Ovary (tissue), 9 donors: ENCODE measurements around the gene LCN6. TPM values are rescaled to one million over a fixed set of nuclear protein-coding genes. Genes with fewer than 3 reads are reported as not detected.

Experiments used
- DNase-seq, 5 donors: peaks; one replicate each; pipeline ENCODE4 v3.0.0-alpha.2; 2019 to 2020
- H3K27ac ChIP-seq, 2 donors: fragments of 200-600 bp; one replicate each; pipeline versions ENCODE4 v1.5.1 to v1.8.0; 2019 to 2022
- H3K27me3 ChIP-seq: fragments of 200-600 bp; one replicate; pipeline ENCODE4 v1.8.0; 2022
- H3K36me3 ChIP-seq: fragments of 200-600 bp; sonication (generic); one replicate; pipeline ENCODE4 v1.5.1; 2019
- H3K4me1 ChIP-seq: one replicate; pipeline ENCODE4 v1.8.1; 2013; ENCODE audit warnings: mild to moderate bottlenecking, moderate library complexity; ENCODE audit not compliant: insufficient read depth
- H3K4me3 ChIP-seq: fragments of 200-600 bp; sonication (generic); one replicate; pipeline ENCODE4 v1.5.1; 2017
- H3K9me3 ChIP-seq, 2 donors: fragments of 200-600 bp in 1 of 2; sonication (generic) in 1 of 2; one replicate each; pipeline versions ENCODE4 v1.5.1 to v1.8.1; 2013 to 2019; ENCODE audit warnings: mild to moderate bottlenecking in 1 of 2, moderate library complexity in 1 of 2
- EP300 ChIP-seq: sonication (generic); formaldehyde crosslinking; IDR thresholded peaks from one replicate; pipeline ENCODE4 v1.6.1; 2017; ENCODE audit warnings: antibody characterized with exemption
- POLR2A ChIP-seq: fragments of 450-650 bp; IDR thresholded peaks from one replicate; pipeline ENCODE4 v1.6.1; 2017; ENCODE audit warnings: antibody characterized with exemption, mild to moderate bottlenecking, moderate library complexity
- WGBS, 3 donors: extraction: QIAGEN DNeasy Blood & Tissue Kit in 1 of 3; methylation state at CpG; one replicate each; pipeline versions ENCODE4 v1.1.5 to v1.1.7; 2013 to 2017; 5-methylcytosine and 5-hydroxymethylcytosine counted together
- intact Hi-C, 4 donors: fragments of 100-400 bp; cut with DNase I; formaldehyde crosslinking; loops; one replicate each; pipeline versions ENCODE4 v1.11.0 to v1.15.1; 2022 to 2023
- polyA plus RNA-seq, 2 donors: library from polyadenylated mRNA; stranded (reverse); fragments of 200-250 nt in 1 of 2; fragments of 350-450 nt in 1 of 2; fragmentation: Illumina TruSeq in 1 of 2; extraction: RNeasy Lipid Tissue Mini Kit (QIAGEN cat#74804) in 1 of 2; gene quantifications; one replicate each; pipeline ENCODE4 v1.2.3, GENCODE V29; 2013 to 2014
- total RNA-seq, 7 donors: library from RNA; depleted of rRNA in 2 of 7; stranded (reverse); fragments of >200 nt in 2 of 7; fragmentation: NEBNext Ultra II Directional in 3 of 7; extraction: Animal tissue kit (Norgen Biotek cat#: 25700) in 3 of 7; gene quantifications; one replicate each; pipeline versions ENCODE4 v1.1.0 to v1.2.4, GENCODE V29; 2016 to 2023
- TF ChIP-seq, protein P1 (sequence below), 3 donors: fragments of 450-650 bp in 2 of 3; fragments of 200-600 bp in 1 of 3; IDR thresholded peaks; one replicate each; pipeline versions ENCODE4 v1.5.1 to v1.8.0; 2016 to 2022; ENCODE audit warnings: antibody characterized with exemption in 3 of 3, mild to moderate bottlenecking in 1 of 3
- donor health status: DM: no; HTN: no; CAD: no; lungs with moderate emphysema.
- donor health status: DM: no; HTN: no; CAD: no.
- donor health status: Bipolar disorder and iron deficiency.
- donor health status: DM: yes; HTN: yes; CAD: no.
- donor health status: DM: no; HTN: no; CAD: no.
- donor health status: DM: yes; HTN: yes; CAD: no.

The LCN6 gene
- total and polyA plus RNA-seq, 9 donors, result 1.6 to 59.3 (median 8.3) TPM

- H3K27me3 ChIP-seq, result no peaks in the 10 kb centered on the region
- DNase-seq, result no peak
- no peak for TF ChIP-seq EP300
- TF ChIP-seq, protein P1, sequence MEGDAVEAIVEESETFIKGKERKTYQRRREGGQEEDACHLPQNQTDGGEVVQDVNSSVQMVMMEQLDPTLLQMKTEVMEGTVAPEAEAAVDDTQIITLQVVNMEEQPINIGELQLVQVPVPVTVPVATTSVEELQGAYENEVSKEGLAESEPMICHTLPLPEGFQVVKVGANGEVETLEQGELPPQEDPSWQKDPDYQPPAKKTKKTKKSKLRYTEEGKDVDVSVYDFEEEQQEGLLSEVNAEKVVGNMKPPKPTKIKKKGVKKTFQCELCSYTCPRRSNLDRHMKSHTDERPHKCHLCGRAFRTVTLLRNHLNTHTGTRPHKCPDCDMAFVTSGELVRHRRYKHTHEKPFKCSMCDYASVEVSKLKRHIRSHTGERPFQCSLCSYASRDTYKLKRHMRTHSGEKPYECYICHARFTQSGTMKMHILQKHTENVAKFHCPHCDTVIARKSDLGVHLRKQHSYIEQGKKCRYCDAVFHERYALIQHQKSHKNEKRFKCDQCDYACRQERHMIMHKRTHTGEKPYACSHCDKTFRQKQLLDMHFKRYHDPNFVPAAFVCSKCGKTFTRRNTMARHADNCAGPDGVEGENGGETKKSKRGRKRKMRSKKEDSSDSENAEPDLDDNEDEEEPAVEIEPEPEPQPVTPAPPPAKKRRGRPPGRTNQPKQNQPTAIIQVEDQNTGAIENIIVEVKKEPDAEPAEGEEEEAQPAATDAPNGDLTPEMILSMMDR (IDR thresholded peaks at IDR 0.05), result no peak
- H3K36me3 ChIP-seq, result no peaks in the 10 kb centered on the region
- intact Hi-C loops, result no loop called here
- H3K4me1 ChIP-seq, result peaks cover 3% of the 10 kb centered on the region
- no peaks in the 10 kb centered on the region for H3K9me3 ChIP-seq
- 83 to 88% (median 86%) methylated on average over 6 to 11 of the region's 11 CpGs for WGBS, 3 donors
- H3K27ac ChIP-seq, result no peak overlapping the region
- H3K4me3 ChIP-seq, result no peak overlapping the region
Observed at GRCh38 chr9:136740069-136740468, 8.3 kb downstream of the LCN6 start.

DNA sequence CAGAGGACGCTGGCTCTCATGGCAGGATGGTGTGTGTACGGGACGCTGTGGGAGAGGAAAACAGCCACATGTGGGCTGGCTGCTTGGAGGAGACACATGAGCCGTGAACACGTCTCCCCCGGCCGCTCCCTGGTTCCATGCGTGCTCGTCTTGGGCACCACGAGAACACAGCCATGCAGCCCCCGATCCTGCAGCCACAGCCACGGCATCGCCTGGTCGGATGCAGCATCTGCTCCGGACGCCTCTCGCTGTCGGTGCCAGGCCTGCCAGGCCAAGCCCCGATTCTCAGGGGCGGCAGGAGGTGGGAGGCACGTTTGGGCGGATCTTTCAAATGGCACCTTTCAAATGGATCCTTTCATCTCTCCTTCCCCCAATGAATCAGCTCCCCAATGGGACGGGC is 8.8 kb downstream of the LCN6 start:
- Histone ChIP-seq H3K9me3 (no peaks in the 10 kb centered on the region), H3K4me3 (no peak overlapping the region), H3K27me3 (no peaks in the 10 kb centered on the region), H3K36me3 (no peaks in the 10 kb centered on the region), H3K27ac (no peak overlapping the region), H3K4me1 (peaks cover 3% of the 10 kb centered on the region)
- intact Hi-C loops, result no loop called here
- WGBS, 3 donors, result 66 to 74% (median 68%) methylated on average over 23 of the region's 23 CpGs
- no peak for DNase-seq
- TF ChIP-seq, protein P1 (IDR thresholded peaks at IDR 0.05), result no peak
- no peak for TF ChIP-seq POLR2A
- no peak for TF ChIP-seq EP300

- DNase-seq, result no peak
- H3K4me3 ChIP-seq, result no peak overlapping the region
- no peaks in the 10 kb centered on the region for H3K36me3 ChIP-seq
- 90 to 92% (median 90%) methylated on average over 20 of the region's 20 CpGs for WGBS, 3 donors
- no peaks in the 10 kb centered on the region for H3K27me3 ChIP-seq
- peaks cover 3% of the 10 kb centered on the region for H3K4me1 ChIP-seq
- H3K9me3 ChIP-seq, result no peaks in the 10 kb centered on the region
- TF ChIP-seq POLR2A (no peak), EP300 (no peak)
- TF ChIP-seq, protein P1 (IDR thresholded peaks at IDR 0.05), result no peak
- no peak overlapping the region for H3K27ac ChIP-seq
- intact Hi-C loops, result no loop called here
Observed at GRCh38 chr9:136738960-136739359, 9.4 kb downstream of the LCN6 start.

DNA sequence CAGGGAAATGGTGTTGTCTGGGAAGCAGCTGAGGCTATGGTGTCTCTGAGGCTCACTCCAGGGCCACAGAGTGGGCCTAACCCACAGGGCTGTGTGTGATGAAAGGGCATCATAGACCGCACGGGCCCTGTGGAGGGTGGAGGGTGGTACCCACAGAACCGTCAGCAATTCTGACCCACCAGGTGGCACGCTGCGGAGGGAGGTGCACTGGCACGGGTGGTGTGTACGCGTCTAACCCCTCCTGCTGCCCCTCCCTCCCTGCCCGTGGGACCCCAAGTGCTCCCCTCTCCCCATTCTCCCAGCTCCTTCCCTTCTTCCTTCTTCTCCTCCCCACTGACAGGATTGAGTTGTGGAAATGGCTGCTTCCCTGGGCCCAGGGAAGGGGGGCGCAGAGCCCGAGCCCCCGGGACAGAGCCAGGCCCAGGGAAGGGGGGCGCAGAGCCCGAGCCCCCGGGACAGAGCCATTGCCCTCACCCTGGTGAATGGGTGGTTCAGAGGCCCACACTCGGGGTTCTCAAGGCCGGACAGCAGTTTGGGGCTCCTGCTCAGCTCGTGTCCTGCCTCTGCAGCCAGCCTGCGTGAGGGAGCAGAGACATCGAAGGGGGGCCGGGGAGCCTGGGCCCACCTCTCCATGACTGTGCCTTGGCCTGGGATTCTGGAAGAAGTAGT is 12.4 kb downstream of the LCN6 start:
- Histone ChIP-seq H3K9me3 (no peaks in the 10 kb centered on the region), H3K27me3 (no peaks in the 10 kb centered on the region), H3K36me3 (no peaks in the 10 kb centered on the region), H3K27ac (no peak overlapping the region), H3K4me1 (peaks cover under 1% of the 10 kb centered on the region), H3K4me3 (no peak overlapping the region)
- TF ChIP-seq POLR2A (no peak), EP300 (no peak)
- TF ChIP-seq, protein P1 (IDR thresholded peaks at IDR 0.05), result no peak
- DNase-seq, result no peak
- WGBS, 3 donors, result 60 to 67% (median 66%) methylated on average over 18 to 21 of the region's 21 CpGs
- intact Hi-C loops, result no loop called here
